CD14-positive monocyte (primary cell): ENCODE data around the gene ZPLD1. TPM values are rescaled to one million over a fixed set of nuclear protein-coding genes. Genes with fewer than 3 reads are reported as not detected.

Source experiments
- DNase-seq, 3 donors: peaks; one replicate each; pipeline ENCODE4 v3.0.0-alpha.2; 2011 to 2022
- H2AFZ ChIP-seq: 2 replicates; pipeline ENCODE4 v1.6.0; 2012; ENCODE audit warnings: mild to moderate bottlenecking, low read depth, low read length, inconsistent platforms; ENCODE audit not compliant: insufficient read depth, poor library complexity, severe bottlenecking
- H3K27ac ChIP-seq, 2 donors: 1 replicate in 1 of 2; 2 replicates in 1 of 2; pipeline ENCODE4 v1.5.1; 2012 to 2013; ENCODE audit warnings: low read length in 2 of 2, control low read depth in 1 of 2, inconsistent platforms in 1 of 2, low read depth in 1 of 2, mild to moderate bottlenecking in 1 of 2
- H3K27me3 ChIP-seq, 2 donors: one replicate each; pipeline versions ENCODE4 v1.6.0 to v1.6.1; 2011 to 2013; ENCODE audit warnings: low read length in 2 of 2; ENCODE audit not compliant: control insufficient read depth in 2 of 2, insufficient read depth in 2 of 2
- H3K36me3 ChIP-seq, 2 donors: replicated peaks in 1 of 2; 1 replicate in 1 of 2; 2 replicates in 1 of 2; pipeline versions ENCODE4 v1.5.1 to v1.6.1; 2012 to 2013; ENCODE audit warnings: low read length in 2 of 2, control low read depth in 1 of 2, inconsistent platforms in 1 of 2, mild to moderate bottlenecking in 1 of 2; ENCODE audit not compliant: insufficient read depth in 2 of 2, control insufficient read depth in 1 of 2
- H3K4me1 ChIP-seq, 2 donors: 1 replicate in 1 of 2; 2 replicates in 1 of 2; pipeline versions ENCODE4 v1.5.1 to v1.6.1; 2012 to 2013; ENCODE audit warnings: low read length in 2 of 2, control low read depth in 1 of 2, inconsistent platforms in 1 of 2, mild to moderate bottlenecking in 1 of 2, moderate library complexity in 1 of 2; ENCODE audit not compliant: insufficient read depth in 2 of 2, control insufficient read depth in 1 of 2
- H3K4me2 ChIP-seq: replicated peaks from 2 replicates; pipeline ENCODE3; 2012; ENCODE audit warnings: low read length, moderate library complexity, mild to moderate bottlenecking; ENCODE audit not compliant: poor library complexity, severe bottlenecking; ENCODE audit errors: extremely low read depth
- H3K4me3 ChIP-seq, 3 experiments: fragments of 200-600 bp in 1 of 3; sonication (generic) in 1 of 3; replicated peaks in 1 of 3; 1 replicate in 2 of 3; 2 replicates in 1 of 3; pipeline ENCODE4 v1.5.1; 2011 to 2013; ENCODE audit warnings: low read length in 3 of 3, mild to moderate bottlenecking in 3 of 3, control low read depth in 2 of 3, low read depth in 2 of 3, inconsistent platforms in 1 of 3, moderate library complexity in 1 of 3
- H3K79me2 ChIP-seq: 2 replicates; pipeline ENCODE4 v1.6.0; 2012; ENCODE audit warnings: mild to moderate bottlenecking, control low read depth, inconsistent platforms, low read length, moderate library complexity; ENCODE audit not compliant: insufficient read depth
- H3K9ac ChIP-seq: 2 replicates; pipeline ENCODE4 v1.6.0; 2017; ENCODE audit warnings: low read length, mild to moderate bottlenecking; ENCODE audit not compliant: insufficient read depth, poor library complexity, severe bottlenecking
- H3K9me3 ChIP-seq, 2 donors: replicated peaks in 1 of 2; 1 replicate in 1 of 2; 2 replicates in 1 of 2; pipeline versions ENCODE4 v1.5.1 to v1.6.1; 2012 to 2013; ENCODE audit warnings: low read length in 2 of 2, control low read depth in 1 of 2; ENCODE audit not compliant: control insufficient read depth in 1 of 2, insufficient read depth in 1 of 2
- H4K20me1 ChIP-seq: 2 replicates; pipeline ENCODE4 v1.6.0; 2012; ENCODE audit warnings: mild to moderate bottlenecking, low read length, control low read depth, moderate library complexity; ENCODE audit not compliant: insufficient read depth
- H3K27ac Mint-ChIP-seq, 7 donors: one replicate each; pipeline ENCODE4 v1.8.0; 2020; ENCODE audit warnings: mild to moderate bottlenecking in 7 of 7, mixed read lengths in 7 of 7, moderate library complexity in 6 of 7, inconsistent platforms in 2 of 7
- H3K27me3 Mint-ChIP-seq, 3 donors: one replicate each; pipeline ENCODE4 v1.8.0; 2021 to 2022; ENCODE audit warnings: low read depth in 3 of 3, mild to moderate bottlenecking in 3 of 3, mixed read lengths in 3 of 3, moderate library complexity in 3 of 3, inconsistent platforms in 1 of 3
- H3K36me3 Mint-ChIP-seq, 2 donors: one replicate each; pipeline ENCODE4 v1.8.0; 2020; ENCODE audit warnings: mixed read lengths in 2 of 2, inconsistent platforms in 1 of 2, mild to moderate bottlenecking in 1 of 2
- H3K4me1 Mint-ChIP-seq: one replicate; pipeline ENCODE4 v1.8.0; 2020; ENCODE audit warnings: mild to moderate bottlenecking, mixed read lengths
- H3K4me3 Mint-ChIP-seq, 2 donors: one replicate each; pipeline ENCODE4 v1.8.0; 2020; ENCODE audit warnings: mild to moderate bottlenecking in 2 of 2, mixed read lengths in 2 of 2, moderate library complexity in 1 of 2
- H3K9me3 Mint-ChIP-seq, 7 donors: one replicate each; pipeline ENCODE4 v1.8.0; 2020 to 2022; ENCODE audit warnings: mixed read lengths in 7 of 7, mild to moderate bottlenecking in 6 of 7, moderate library complexity in 6 of 7, inconsistent platforms in 2 of 7
- WGBS: methylation state at CpG from one replicate; pipeline ENCODE4 v1.1.5; 2013; ENCODE audit warnings: missing lambda C conversion rate; ENCODE audit not compliant: insufficient coverage; 5-methylcytosine and 5-hydroxymethylcytosine counted together
- intact Hi-C, 2 donors: fragments of 100-400 bp; cut with micrococcal nuclease; formaldehyde crosslinking; loops; one replicate each; pipeline versions ENCODE4 v1.15.0 to v1.15.1; 2023
- polyA plus RNA-seq, 3 donors: library from polyadenylated mRNA; depleted of rRNA in 1 of 3; unstranded in 2 of 3; stranded (reverse) in 1 of 3; fragments of 300-500 nt in 2 of 3; fragments of >200 nt in 1 of 3; fragmentation: Illumina TruSeq in 2 of 3; gene quantifications; 1 replicate in 2 of 3; 2 replicates in 1 of 3; pipeline ENCODE4 v1.2.3, GENCODE V29; 2012 to 2021
- TF ChIP-seq, protein P1 (sequence below): fragments of 200-600 bp; IDR thresholded peaks from one replicate; pipeline ENCODE4 v1.8.0; 2022; ENCODE audit warnings: antibody characterized with exemption, mild to moderate bottlenecking

ZPLD1 gene
- polyA plus RNA-seq, 3 donors: not detected

DNA sequence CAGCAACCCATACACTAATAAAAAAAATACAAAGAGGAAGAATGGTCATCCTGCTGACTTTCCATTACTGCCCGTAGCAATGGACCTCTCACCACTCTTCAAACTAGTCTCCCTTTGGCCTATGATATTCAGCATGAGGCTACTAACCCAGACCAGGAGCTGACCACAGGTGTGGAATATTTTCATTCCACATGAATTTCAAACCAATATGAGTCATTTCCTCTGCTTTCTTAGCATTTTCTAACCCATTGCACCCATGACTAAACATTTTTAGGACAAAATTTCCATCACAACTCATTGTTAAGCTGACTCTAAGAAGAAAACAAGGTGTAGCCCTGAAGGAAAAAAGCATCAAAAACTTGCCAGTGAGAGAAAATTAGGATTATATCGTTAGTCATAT, 34.0 kb upstream of the ZPLD1 start:
- no peak for DNase-seq
- 100% methylated on average over 1 of the region's 2 CpGs for WGBS
- Histone ChIP-seq H3K9me3 (no peaks in the 10 kb centered on the region), H3K79me2 (no peaks in the 10 kb centered on the region), H3K27me3 (no peaks in the 10 kb centered on the region), H3K4me2 (no peak overlapping the region), H3K4me3 (no peak overlapping the region), H3K9ac (no peak overlapping the region), H3K36me3 (no peaks in the 10 kb centered on the region), H2AFZ (no peak overlapping the region), H3K4me1 (no peaks in the 10 kb centered on the region), H4K20me1 (no peaks in the 10 kb centered on the region), H3K27ac (no peak overlapping the region)
- H3K9me3 Mint-ChIP-seq: peaks cover 0 to 2% (median 0%) of the 10 kb centered on the region in 7 donors
- H3K27ac Mint-ChIP-seq: no peak overlapping the region
- no peaks in the 10 kb centered on the region for H3K4me1 Mint-ChIP-seq
- TF ChIP-seq, protein P1, sequence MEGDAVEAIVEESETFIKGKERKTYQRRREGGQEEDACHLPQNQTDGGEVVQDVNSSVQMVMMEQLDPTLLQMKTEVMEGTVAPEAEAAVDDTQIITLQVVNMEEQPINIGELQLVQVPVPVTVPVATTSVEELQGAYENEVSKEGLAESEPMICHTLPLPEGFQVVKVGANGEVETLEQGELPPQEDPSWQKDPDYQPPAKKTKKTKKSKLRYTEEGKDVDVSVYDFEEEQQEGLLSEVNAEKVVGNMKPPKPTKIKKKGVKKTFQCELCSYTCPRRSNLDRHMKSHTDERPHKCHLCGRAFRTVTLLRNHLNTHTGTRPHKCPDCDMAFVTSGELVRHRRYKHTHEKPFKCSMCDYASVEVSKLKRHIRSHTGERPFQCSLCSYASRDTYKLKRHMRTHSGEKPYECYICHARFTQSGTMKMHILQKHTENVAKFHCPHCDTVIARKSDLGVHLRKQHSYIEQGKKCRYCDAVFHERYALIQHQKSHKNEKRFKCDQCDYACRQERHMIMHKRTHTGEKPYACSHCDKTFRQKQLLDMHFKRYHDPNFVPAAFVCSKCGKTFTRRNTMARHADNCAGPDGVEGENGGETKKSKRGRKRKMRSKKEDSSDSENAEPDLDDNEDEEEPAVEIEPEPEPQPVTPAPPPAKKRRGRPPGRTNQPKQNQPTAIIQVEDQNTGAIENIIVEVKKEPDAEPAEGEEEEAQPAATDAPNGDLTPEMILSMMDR: no peak
- H3K36me3 Mint-ChIP-seq: no peaks in the 10 kb centered on the region
- no peak overlapping the region for H3K4me3 Mint-ChIP-seq
- intact Hi-C loops: no loop called here
- no peaks in the 10 kb centered on the region for H3K27me3 Mint-ChIP-seq

- DNase-seq: no peak
- no peak overlapping the region for H3K27ac ChIP-seq
- no peak overlapping the region for H3K9ac ChIP-seq
- no peaks in the 10 kb centered on the region for H3K36me3 ChIP-seq
- no peaks in the 10 kb centered on the region for H3K36me3 Mint-ChIP-seq
- TF ChIP-seq, protein P1: no peak
- H3K9me3 Mint-ChIP-seq: peaks cover 0 to 2% (median 0%) of the 10 kb centered on the region in 7 donors
- peaks cover 0 to 2% (median 0%) of the 10 kb centered on the region in 3 donors for H3K27me3 Mint-ChIP-seq
- H3K4me2 ChIP-seq: no peak overlapping the region
- H3K27ac Mint-ChIP-seq: no peak overlapping the region
- no peaks in the 10 kb centered on the region for H3K9me3 ChIP-seq
- no peaks in the 10 kb centered on the region for H3K4me1 Mint-ChIP-seq
- no peak overlapping the region for H3K4me3 ChIP-seq
- no peaks in the 10 kb centered on the region for H3K4me1 ChIP-seq
- no peaks in the 10 kb centered on the region for H3K27me3 ChIP-seq
- H3K79me2 ChIP-seq: no peaks in the 10 kb centered on the region
- no peak overlapping the region for H3K4me3 Mint-ChIP-seq
- H4K20me1 ChIP-seq: no peaks in the 10 kb centered on the region
- H2AFZ ChIP-seq: no peak overlapping the region
- intact Hi-C loops: no loop called here
These were observed 24.2 kb upstream of the ZPLD1 start for GRCh38 chr3:102410616-102411015.
